Motor neuron (in vitro differentiated cells): ENCODE results near the gene WDR41. TPM values are rescaled to one million over a fixed set of nuclear protein-coding genes. Genes with fewer than 3 reads are reported as not detected.
A peak's percentile ranks its signal among the peaks of the same experiment; 100 is the strongest.

Experiments
- ATAC-seq, 8 experiments: fragments of 200-7000 bp; cut with Tn5 transposase; replicated peaks in 6 of 8; 2 replicates each; pipeline ENCODE4 v1.8.0; 2021; ENCODE audit warnings: mild to moderate bottlenecking in 8 of 8, moderate library complexity in 8 of 8
- H3K27ac ChIP-seq, 2 donors: fragments of 250-450 bp; sonication (Bioruptor Pico); 2 replicates each; pipeline ENCODE4 v1.9.0; 2021; ENCODE audit warnings: antibody characterized with exemption in 2 of 2, mild to moderate bottlenecking in 2 of 2, moderate library complexity in 1 of 2
- H3K4me1 ChIP-seq, 2 donors: fragments of 250-450 bp; sonication (Bioruptor Pico); replicated peaks in 1 of 2; 2 replicates each; pipeline ENCODE4 v1.6.1; 2021; ENCODE audit warnings: antibody characterized with exemption in 2 of 2, mild to moderate bottlenecking in 2 of 2, moderate library complexity in 1 of 2
- H3K4me3 ChIP-seq, 5 donors: fragments of 250-450 bp; sonication (Bioruptor Pico); 2 replicates each; pipeline ENCODE4 v1.9.0; 2021; ENCODE audit warnings: antibody characterized with exemption in 5 of 5, mild to moderate bottlenecking in 5 of 5, moderate library complexity in 4 of 5
- WGBS, 10 experiments: fragments of 450-650 bp; shearing (Covaris generic); methylation state at CpG; one replicate each; pipeline ENCODE4 v1.0.0; 2022; 5-methylcytosine and 5-hydroxymethylcytosine counted together
- in situ Hi-C, 9 experiments: fragments of 400-800 bp; cut with MboI; loops; one replicate each; pipeline ENCODE4 v1.15.0; 2021; ENCODE audit warnings: low sequenced_read_pairs in 9 of 9, low pct_unique_long_range_greater_than_20kb in 2 of 9; ENCODE audit not compliant: unreplicated experiment in 9 of 9
- total RNA-seq, 8 experiments: library from RNA; unstranded; fragments of 300-600 nt; gene quantifications; 2 replicates each; pipeline versions ENCODE4 v1.2.3 to v1.2.4, GENCODE V29; 2022

Gene WDR41
- total RNA-seq, 8 experiments from 2014 or later, result 26.1 to 117 (median 49.1) TPM

DNA sequence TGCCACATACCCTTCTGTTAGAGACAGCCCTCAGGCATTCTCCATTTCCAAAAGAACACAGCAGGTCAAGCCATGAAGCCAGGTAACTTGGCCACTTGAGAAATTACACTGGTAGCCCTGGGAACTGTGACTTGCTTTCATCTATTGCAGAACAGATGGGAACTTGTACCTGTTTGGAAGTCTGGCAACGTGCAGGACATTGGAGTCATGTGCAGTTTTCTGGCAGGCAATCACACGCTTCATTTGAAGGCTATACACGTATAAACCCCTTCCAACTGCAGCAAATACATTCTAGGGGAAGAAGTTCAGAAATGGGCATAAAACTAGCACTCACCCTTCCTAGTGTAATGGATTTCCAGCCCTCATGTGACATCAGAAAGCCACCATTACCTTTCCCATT lies 54.0 kb downstream of the WDR41 start:
- 30 to 95% (median 84%) methylated on average over 2 to 3 of the region's 3 CpGs; no CpG with 5 or more reads in 4 of the 10 experiments for WGBS, 10 experiments

GRCh38 chr5:77437194-77437593 lies 54.9 kb downstream of the WDR41 start:
- no peaks in the 10 kb centered on the region for H3K4me1 ChIP-seq
- no peak overlapping the region for H3K4me3 ChIP-seq
- H3K27ac ChIP-seq, result no peak overlapping the region
- ATAC-seq, result peak in 2 of 8 experiments; percentile 32 to 36
- WGBS, 10 experiments, result 47 to 100% (median 83%) methylated on average over 1 to 5 of the region's 5 CpGs; no CpG with 5 or more reads in 1 of the 10 experiments
- in situ Hi-C loops, result no loop called here

More for the DNA sequence above, 54.0 kb downstream of the WDR41 start:
- Histone ChIP-seq H3K27ac (no peak overlapping the region), H3K4me1 (no peaks in the 10 kb centered on the region), H3K4me3 (no peak overlapping the region)
- in situ Hi-C loops, result no loop called here
- ATAC-seq, result no peak

- peaks cover 0 to 4% of the 10 kb centered on the region in 2 donors for H3K4me1 ChIP-seq
- no peak overlapping the region for H3K27ac ChIP-seq
- no peak overlapping the region for H3K4me3 ChIP-seq
- in situ Hi-C loops, result no loop called here
- WGBS, 10 experiments, result 50 to 100% (median 86%) methylated on average over 1 of the region's 1 CpG; no CpG with 5 or more reads in 3 of the 10 experiments
- ATAC-seq, result no peak
Measured at GRCh38 chr5:77431719-77432118, 60.4 kb downstream of the WDR41 start.

DNA sequence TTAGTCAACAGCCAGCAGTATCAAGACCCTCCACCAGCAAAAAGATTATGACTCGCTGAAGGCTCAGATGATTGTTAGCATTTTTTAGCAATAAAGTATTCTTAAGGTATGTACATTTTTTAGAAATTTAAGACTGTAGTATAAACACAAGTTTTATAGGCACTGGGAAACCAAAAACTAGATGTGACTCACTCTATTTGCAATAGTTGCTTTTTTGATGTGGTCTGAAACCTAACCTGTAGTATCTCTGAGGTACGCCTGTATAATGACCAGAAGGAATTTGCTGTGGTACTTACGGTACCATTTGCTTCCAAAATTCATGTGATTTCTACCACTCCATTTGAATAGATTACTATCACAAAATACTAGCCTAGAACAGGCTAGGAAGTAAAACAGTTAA lies 60.8 kb downstream of the WDR41 start:
- no peak overlapping the region for H3K27ac ChIP-seq
- peaks cover 0 to 4% of the 10 kb centered on the region in 2 donors for H3K4me1 ChIP-seq
- in situ Hi-C loops, result no loop called here
- peak in 2 of 8 experiments; percentile 26 to 54 for ATAC-seq
- 14 to 100% (median 92%) methylated on average over 1 to 3 of the region's 3 CpGs for WGBS, 10 experiments
- H3K4me3 ChIP-seq, result no peak overlapping the region

DNA sequence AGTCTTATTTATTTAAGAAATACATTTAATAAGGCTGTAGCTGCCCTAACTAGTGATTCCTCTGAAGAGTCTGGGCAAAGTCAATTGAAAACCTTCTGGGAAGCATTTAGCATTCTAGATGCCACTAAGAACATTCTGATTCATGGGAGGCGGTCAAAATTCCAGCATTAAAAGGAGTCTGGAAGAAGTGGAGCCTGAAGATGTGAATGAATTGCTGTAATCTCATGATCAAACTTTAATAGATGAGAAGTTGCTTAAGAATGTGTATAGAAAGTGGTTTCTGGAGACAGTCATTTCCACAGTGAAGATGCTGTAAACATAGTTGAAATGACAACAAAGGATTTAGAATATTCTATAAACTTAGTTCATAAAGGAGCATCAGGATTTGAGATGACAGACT lies 61.4 kb downstream of the WDR41 start:
- H3K27ac ChIP-seq, result no peak overlapping the region
- in situ Hi-C loops, result no loop called here
- no peak overlapping the region for H3K4me3 ChIP-seq
- peak in 2 of 8 experiments; percentile 47 to 50 for ATAC-seq
- WGBS, 10 experiments, result 14 to 100% (median 80%) methylated on average over 1 of the region's 1 CpG; no CpG with 5 or more reads in 7 of the 10 experiments
- H3K4me1 ChIP-seq, result peaks cover 0 to 4% of the 10 kb centered on the region in 2 donors

DNA sequence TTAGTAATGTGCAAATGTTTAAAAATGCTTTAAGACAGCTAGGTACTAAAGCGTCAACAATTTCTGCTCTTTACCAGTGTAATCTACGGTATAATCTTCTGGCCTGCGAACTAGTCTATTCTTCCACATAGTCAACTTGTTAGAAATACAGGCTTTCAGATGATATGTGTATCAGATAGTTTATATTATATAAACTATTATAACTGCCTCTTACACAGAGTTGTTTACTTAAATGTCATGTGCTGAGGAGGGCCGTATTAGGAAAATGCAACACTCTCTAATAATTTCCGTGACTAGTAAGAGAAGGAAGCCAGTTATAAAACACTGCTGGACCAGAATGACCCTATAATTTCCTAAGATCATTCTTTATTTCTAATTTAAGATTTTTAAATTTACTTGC lies 63.6 kb downstream of the WDR41 start:
- Histone ChIP-seq H3K4me3 (no peak overlapping the region), H3K4me1 (peaks cover 0 to 4% of the 10 kb centered on the region in 2 donors), H3K27ac (no peak overlapping the region)
- in situ Hi-C loops, result no loop called here
- 28 to 100% (median 92%) methylated on average over 1 to 5 of the region's 5 CpGs for WGBS, 10 experiments
- ATAC-seq, result no peak

- ATAC-seq, result peak in 1 of 8 experiments; percentile 27
- Histone ChIP-seq H3K4me1 (peaks cover 0 to 4% of the 10 kb centered on the region in 2 donors), H3K4me3 (no peak overlapping the region), H3K27ac (no peak overlapping the region)
- in situ Hi-C loops, result no loop called here
Measured at GRCh38 chr5:77427998-77428397, 64.1 kb downstream of the WDR41 start.

GRCh38 chr5:77426670-77427069 lies 65.4 kb downstream of the WDR41 start:
- H3K27ac ChIP-seq, result no peak overlapping the region
- no peak overlapping the region for H3K4me3 ChIP-seq
- 0 to 84% (median 38%) methylated on average over 1 to 2 of the region's 2 CpGs; no CpG with 5 or more reads in 1 of the 10 experiments for WGBS, 10 experiments
- peaks cover 0 to 4% of the 10 kb centered on the region in 2 donors for H3K4me1 ChIP-seq
- in situ Hi-C loops, result no loop called here
- ATAC-seq, result peak in 4 of 8 experiments; percentile 25 to 96 (median 66)

DNA sequence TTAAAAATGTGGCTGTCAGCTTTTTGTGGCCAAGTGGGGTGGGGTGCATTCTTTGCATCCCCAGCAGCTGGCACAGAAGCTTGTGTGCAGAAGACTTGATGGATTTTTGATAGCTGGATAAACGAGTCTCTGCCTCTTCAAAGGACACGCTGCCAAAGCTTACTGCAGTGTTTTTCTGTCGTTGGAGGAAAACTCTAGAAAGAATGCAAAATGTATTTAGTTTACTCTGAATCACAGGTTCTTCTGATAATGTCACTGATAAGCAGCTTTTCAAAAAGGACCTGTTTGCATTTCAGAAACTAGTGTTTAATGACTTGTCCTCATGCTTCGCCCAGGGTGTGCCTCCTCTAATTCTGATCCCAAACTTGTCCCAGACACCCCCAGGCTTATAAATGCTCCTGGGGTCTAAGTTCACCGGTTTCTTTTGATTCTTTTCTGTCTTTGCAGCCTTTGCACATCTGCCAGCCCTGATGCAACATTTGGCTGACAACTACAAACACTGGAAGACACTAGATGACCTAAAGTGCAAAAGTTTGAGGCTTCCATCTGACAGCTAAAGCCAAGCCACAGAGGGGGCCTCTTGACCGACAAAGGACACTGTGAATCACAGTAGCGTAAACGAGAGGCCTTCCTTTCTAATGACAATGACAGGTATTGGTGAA lies 66.0 kb downstream of the WDR41 start:
- WGBS, 10 experiments, result 23 to 83% (median 43%) methylated on average over 1 to 7 of the region's 8 CpGs
- H3K4me3 ChIP-seq, result no peak overlapping the region
- H3K27ac ChIP-seq, result no peak overlapping the region
- peak in 2 of 8 experiments; percentile 12 to 42 for ATAC-seq
- in situ Hi-C loops, result no loop called here
- peaks cover 0 to 4% of the 10 kb centered on the region in 2 donors for H3K4me1 ChIP-seq

GRCh38 chr5:77425420-77425819 lies 66.7 kb downstream of the WDR41 start:
- no peak for ATAC-seq
- WGBS, 10 experiments, result 85 to 100% (median 93%) methylated on average over 2 to 5 of the region's 5 CpGs; no CpG with 5 or more reads in 2 of the 10 experiments
- Histone ChIP-seq H3K27ac (no peak overlapping the region), H3K4me3 (no peak overlapping the region), H3K4me1 (peaks cover 0 to 4% of the 10 kb centered on the region in 2 donors)
- in situ Hi-C loops, result no loop called here

GRCh38 chr5:77424921-77425320 lies 67.2 kb downstream of the WDR41 start:
- H3K27ac ChIP-seq, result no peak overlapping the region
- no peak for ATAC-seq
- no peak overlapping the region for H3K4me3 ChIP-seq
- WGBS, 10 experiments, result 0 to 100% (median 83%) methylated on average over 1 to 2 of the region's 2 CpGs; no CpG with 5 or more reads in 3 of the 10 experiments
- peaks cover 0 to 4% of the 10 kb centered on the region in 2 donors for H3K4me1 ChIP-seq
- in situ Hi-C loops, result no loop called here

DNA sequence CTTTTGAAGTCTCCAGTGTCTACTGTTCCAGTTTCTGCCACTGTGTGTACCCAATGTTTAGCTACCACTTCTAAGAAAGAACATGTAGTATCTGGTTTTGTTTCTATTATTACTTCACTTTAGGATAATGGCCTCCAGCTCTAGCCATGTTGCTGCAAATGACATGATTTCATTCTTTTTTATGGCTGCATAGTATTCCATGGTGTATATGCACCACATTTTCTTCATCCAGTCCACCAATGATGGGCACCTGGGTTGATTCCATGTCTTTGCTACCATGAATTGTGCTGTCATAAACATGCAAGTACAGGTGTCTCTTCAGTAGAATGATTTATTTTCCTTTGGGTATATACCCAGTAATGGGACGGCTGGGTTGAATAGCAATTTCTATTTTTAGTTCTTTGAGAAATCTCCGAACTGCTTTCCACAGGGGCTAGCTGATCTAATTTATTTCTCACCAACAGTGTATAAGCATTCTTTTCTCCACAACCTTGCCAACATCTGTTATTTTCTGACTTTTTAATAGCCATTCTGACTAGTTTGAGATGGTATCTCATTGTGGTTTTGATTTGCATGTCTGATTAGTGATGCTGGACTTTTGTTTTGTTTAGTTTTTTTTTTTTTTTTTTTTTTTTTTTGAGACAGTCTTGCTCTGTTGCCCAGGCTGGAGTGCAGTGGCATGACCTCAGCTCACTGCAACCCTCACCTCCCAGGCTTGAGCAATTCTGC lies 68.9 kb downstream of the WDR41 start:
- Histone ChIP-seq H3K4me1 (peaks cover 0 to 4% of the 10 kb centered on the region in 2 donors), H3K27ac (no peak overlapping the region), H3K4me3 (no peak overlapping the region)
- in situ Hi-C loops, result no loop called here
- ATAC-seq, result no peak
- 15 to 100% (median 83%) methylated on average over 1 to 2 of the region's 2 CpGs; no CpG with 5 or more reads in 2 of the 10 experiments for WGBS, 10 experiments

GRCh38 chr5:77420940-77421339 lies 71.2 kb downstream of the WDR41 start:
- in situ Hi-C loops, result no loop called here
- 33 to 100% (median 72%) methylated on average over 1 to 3 of the region's 3 CpGs; no CpG with 5 or more reads in 3 of the 10 experiments for WGBS, 10 experiments
- Histone ChIP-seq H3K4me1 (no peaks in the 10 kb centered on the region), H3K4me3 (no peak overlapping the region), H3K27ac (no peak overlapping the region)
- ATAC-seq, result no peak
